ENCODE measurements around the gene PMIS2. TPM values are rescaled to one million over a fixed set of nuclear protein-coding genes. Genes with fewer than 3 reads are reported as not detected.

Gene PMIS2
- total and polyA plus RNA-seq, 2 of the 8 experiments (the other 6 are each of a cell fraction or from before 2014, with no cell fraction given): not detected

GRCh38 chr19:35552534-35553384 is 33.2 kb upstream of the PMIS2 start (continued):
- TF ChIP-seq YY1 (IDR thresholded peaks at IDR 0.05; ENCODE audit: low read depth, low read length): no peak
- TF ChIP-seq POLR2A (IDR thresholded peaks at IDR 0.05; ENCODE audit: control extremely low read depth in 1 of 2, low read depth in 2 of 2, low read length in 2 of 2): no peak
- TF ChIP-seq SRF (IDR thresholded peaks at IDR 0.05; ENCODE audit: low read depth, low read length): no peak
- TF ChIP-seq, protein P1, sequence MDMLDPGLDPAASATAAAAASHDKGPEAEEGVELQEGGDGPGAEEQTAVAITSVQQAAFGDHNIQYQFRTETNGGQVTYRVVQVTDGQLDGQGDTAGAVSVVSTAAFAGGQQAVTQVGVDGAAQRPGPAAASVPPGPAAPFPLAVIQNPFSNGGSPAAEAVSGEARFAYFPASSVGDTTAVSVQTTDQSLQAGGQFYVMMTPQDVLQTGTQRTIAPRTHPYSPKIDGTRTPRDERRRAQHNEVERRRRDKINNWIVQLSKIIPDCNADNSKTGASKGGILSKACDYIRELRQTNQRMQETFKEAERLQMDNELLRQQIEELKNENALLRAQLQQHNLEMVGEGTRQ (IDR thresholded peaks at IDR 0.05; ENCODE audit: low read length): no peak
